OCI-LY7 (cell line): ENCODE results near the gene ASXL2. TPM values are rescaled to one million over a fixed set of nuclear protein-coding genes. Genes with fewer than 3 reads are reported as not detected.

Experiments used
- BruUV-seq: library from RNA; stranded (reverse); fragments of 400-500 nt; replicated peaks from 2 replicates; lab custom pipeline; 2021; lab: Mats Ljungman, UMichigan
- CTCF ChIA-PET: fragments of 300-600 bp; sonication (Branson Sonifier 250); formaldehyde crosslinking; loops from one replicate; lab custom pipeline; 2022; ENCODE audit warnings: antibody characterized with exemption; ENCODE audit not compliant: unreplicated experiment; lab: Charles Lee
- POLR2A ChIA-PET: fragments of 300-600 bp; sonication (Branson Sonifier 250); formaldehyde crosslinking; loops from one replicate; lab custom pipeline; 2022; ENCODE audit warnings: antibody characterized with exemption; lab: Charles Lee
- DNase-seq: peaks from one replicate; pipeline ENCODE4 v3.0.0-alpha.2; 2015; ENCODE audit warnings: low spot score
- H2AFZ ChIP-seq: fragments of 200-600 bp; sonication (generic), shearing (Covaris generic); 2 replicates; pipeline ENCODE4 v1.6.1; 2014; ENCODE audit warnings: mild to moderate bottlenecking, antibody characterized with exemption, low read length, moderate library complexity
- H3K27ac ChIP-seq: fragments of 200-600 bp; sonication (generic); 2 replicates; pipeline ENCODE4 v1.5.1; 2014; ENCODE audit warnings: mixed run types, low read depth, mild to moderate bottlenecking, moderate library complexity, low read length, inconsistent platforms; ENCODE audit not compliant: poor library complexity, severe bottlenecking
- H3K36me3 ChIP-seq: fragments of 200-600 bp; sonication (generic); 2 replicates; pipeline ENCODE4 v1.6.1; 2014; ENCODE audit warnings: mild to moderate bottlenecking, antibody characterized with exemption, low read length, moderate library complexity, mixed read lengths; ENCODE audit not compliant: insufficient read depth
- H3K4me1 ChIP-seq: fragments of 200-600 bp; sonication (generic); 2 replicates; pipeline ENCODE4 v1.5.1; 2014; ENCODE audit warnings: mild to moderate bottlenecking, low read length; ENCODE audit not compliant: insufficient read depth, poor library complexity, severe bottlenecking
- H3K4me2 ChIP-seq: fragments of 200-600 bp; sonication (generic); 2 replicates; pipeline ENCODE4 v1.6.1; 2014; ENCODE audit warnings: mild to moderate bottlenecking, low read length
- H3K4me3 ChIP-seq: fragments of 200-600 bp; sonication (generic); 2 replicates; pipeline ENCODE4 v1.5.1; 2014; ENCODE audit warnings: mild to moderate bottlenecking, low read depth, low read length; ENCODE audit not compliant: poor library complexity, severe bottlenecking
- H3K79me2 ChIP-seq: fragments of 200-600 bp; sonication (generic); 2 replicates; pipeline ENCODE4 v1.6.1; 2016; ENCODE audit warnings: low read depth, mild to moderate bottlenecking, low read length, moderate library complexity, mixed read lengths; ENCODE audit not compliant: insufficient read depth
- H3K9me2 ChIP-seq: fragments of 200-600 bp; sonication (generic); 2 replicates; pipeline ENCODE4 v1.6.1; 2016; ENCODE audit warnings: mild to moderate bottlenecking, low read length, mixed read lengths; ENCODE audit not compliant: insufficient read depth
- H3K9me3 ChIP-seq: fragments of 200-600 bp; sonication (generic); 2 replicates; pipeline ENCODE4 v1.6.1; 2014; ENCODE audit warnings: mild to moderate bottlenecking, mixed run types, low read length, mixed read lengths
- H4K20me1 ChIP-seq: fragments of 200-600 bp; sonication (generic); 2 replicates; pipeline ENCODE4 v1.6.1; 2014; ENCODE audit warnings: mild to moderate bottlenecking, antibody characterized with exemption, low read length, moderate library complexity, mixed read lengths; ENCODE audit not compliant: insufficient read depth
- EZH2phosphoT487 ChIP-seq: fragments of 200-600 bp; sonication (generic); IDR thresholded peaks from 2 replicates; pipeline ENCODE4 v1.6.1; 2018; ENCODE audit warnings: low read depth, borderline replicate concordance, mild to moderate bottlenecking, mixed run types, antibody characterized with exemption, low read length, moderate library complexity, mixed read lengths
- intact Hi-C: fragments of 100-400 bp; cut with micrococcal nuclease; formaldehyde crosslinking; loops from one replicate; pipeline ENCODE4 v1.10.0; 2022; ENCODE audit not compliant: unreplicated experiment
- total RNA-seq, 2 experiments: library from RNA; depleted of rRNA in 1 of 2; stranded (reverse); fragments of >200 nt in 1 of 2; shearing (Covaris generic) in 1 of 2; gene quantifications; 2 replicates each; pipeline ENCODE4 v1.2.3, GENCODE V29; 2014 to 2022
- TF ChIP-seq, protein P1 (sequence below): fragments of 200-600 bp; sonication (generic); conservative IDR thresholded peaks from 2 replicates; pipeline ENCODE4 v1.5.1; 2014; ENCODE audit warnings: mild to moderate bottlenecking, antibody characterized with exemption, low read length, moderate library complexity, mixed read lengths

ASXL2 gene
- total RNA-seq, 2 experiments from 2014 or later: 12.4 to 31.8 TPM

- CTCF ChIA-PET: no interaction called here
- Histone ChIP-seq H2AFZ (no peak overlapping the region), H3K9me3 (no peaks in the 10 kb centered on the region), H3K9me2 (no peaks in the 10 kb centered on the region), H3K79me2 (no peaks in the 10 kb centered on the region), H3K27ac (no peak overlapping the region), H3K36me3 (peaks cover 44% of the 10 kb centered on the region), H3K4me1 (peaks cover 32% of the 10 kb centered on the region), H4K20me1 (no peaks in the 10 kb centered on the region), H3K4me3 (no peak overlapping the region), H3K4me2 (no peak overlapping the region)
- intact Hi-C loops: no loop called here
- POLR2A ChIA-PET: interaction anchor here (0.7 kb wide), 1 partner anchor 197 kb away, joined by 4 read pairs; no protein-coding TSS in a partner anchor
- BruUV-seq: no TSS peak
- TF ChIP-seq, protein P1, sequence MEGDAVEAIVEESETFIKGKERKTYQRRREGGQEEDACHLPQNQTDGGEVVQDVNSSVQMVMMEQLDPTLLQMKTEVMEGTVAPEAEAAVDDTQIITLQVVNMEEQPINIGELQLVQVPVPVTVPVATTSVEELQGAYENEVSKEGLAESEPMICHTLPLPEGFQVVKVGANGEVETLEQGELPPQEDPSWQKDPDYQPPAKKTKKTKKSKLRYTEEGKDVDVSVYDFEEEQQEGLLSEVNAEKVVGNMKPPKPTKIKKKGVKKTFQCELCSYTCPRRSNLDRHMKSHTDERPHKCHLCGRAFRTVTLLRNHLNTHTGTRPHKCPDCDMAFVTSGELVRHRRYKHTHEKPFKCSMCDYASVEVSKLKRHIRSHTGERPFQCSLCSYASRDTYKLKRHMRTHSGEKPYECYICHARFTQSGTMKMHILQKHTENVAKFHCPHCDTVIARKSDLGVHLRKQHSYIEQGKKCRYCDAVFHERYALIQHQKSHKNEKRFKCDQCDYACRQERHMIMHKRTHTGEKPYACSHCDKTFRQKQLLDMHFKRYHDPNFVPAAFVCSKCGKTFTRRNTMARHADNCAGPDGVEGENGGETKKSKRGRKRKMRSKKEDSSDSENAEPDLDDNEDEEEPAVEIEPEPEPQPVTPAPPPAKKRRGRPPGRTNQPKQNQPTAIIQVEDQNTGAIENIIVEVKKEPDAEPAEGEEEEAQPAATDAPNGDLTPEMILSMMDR: no peak
- TF ChIP-seq EZH2phosphoT487: no peak
- no peak for DNase-seq
These were observed 137.4 kb downstream of the ASXL2 start for GRCh38 chr2:25740810-25741381.

- H3K4me3 ChIP-seq: no peak overlapping the region
- no peak overlapping the region for H3K27ac ChIP-seq
- no TSS peak for BruUV-seq
- H3K9me3 ChIP-seq: no peaks in the 10 kb centered on the region
- CTCF ChIA-PET: no interaction called here
- TF ChIP-seq EZH2phosphoT487: no peak
- TF ChIP-seq, protein P1: no peak
- no peak for DNase-seq
- no peaks in the 10 kb centered on the region for H4K20me1 ChIP-seq
- H3K4me2 ChIP-seq: no peak overlapping the region
- POLR2A ChIA-PET: interaction anchor here (0.6 to 0.7 kb wide), 2 partner anchors 165 to 308 kb away, joined by 3 read pairs; no protein-coding TSS in a partner anchor
- H3K9me2 ChIP-seq: no peaks in the 10 kb centered on the region
- peaks cover 33% of the 10 kb centered on the region for H3K36me3 ChIP-seq
- no peaks in the 10 kb centered on the region for H3K79me2 ChIP-seq
- peaks cover 17% of the 10 kb centered on the region for H3K4me1 ChIP-seq
- H2AFZ ChIP-seq: no peak overlapping the region
- intact Hi-C loops: no loop called here
These were observed 139.6 kb downstream of the ASXL2 start for GRCh38 chr2:25738383-25739343.
